Heart right ventricle (tissue), 16 donors: Measurements from ENCODE around the gene ZSWIM3. TPM values are rescaled to one million over a fixed set of nuclear protein-coding genes. Genes with fewer than 3 reads are reported as not detected.

Source experiments
- ATAC-seq, 8 donors: fragments of 200-7000 bp; cut with Tn5 transposase; one replicate each; pipeline ENCODE4 v1.9.1; 2020; ENCODE audit warnings: mild to moderate bottlenecking in 8 of 8, moderate library complexity in 8 of 8, moderate number of reproducible peaks in 1 of 8
- DNase-seq, 2 donors: peaks; one replicate each; pipeline ENCODE4 v3.0.0-alpha.2; 2020
- H3K27ac ChIP-seq, 10 donors: fragments of 200-600 bp; sonication (generic) in 2 of 10; one replicate each; pipeline versions ENCODE4 v1.5.0 to v1.8.0; 2020 to 2022; ENCODE audit warnings: mild to moderate bottlenecking in 3 of 10
- H3K27me3 ChIP-seq, 7 donors: fragments of 200-600 bp; one replicate each; pipeline ENCODE4 v1.8.0; 2021 to 2022; ENCODE audit warnings: mild to moderate bottlenecking in 2 of 7
- H3K36me3 ChIP-seq, 9 donors: fragments of 200-600 bp; sonication (generic) in 1 of 9; one replicate each; pipeline versions ENCODE4 v1.5.0 to v1.8.0; 2020 to 2022; ENCODE audit warnings: mild to moderate bottlenecking in 2 of 9
- H3K4me1 ChIP-seq, 9 donors: fragments of 200-600 bp; sonication (generic) in 1 of 9; one replicate each; pipeline versions ENCODE4 v1.5.0 to v1.8.0; 2020 to 2022; ENCODE audit warnings: mild to moderate bottlenecking in 4 of 9
- H3K4me3 ChIP-seq, 10 donors: fragments of 200-600 bp; sonication (generic) in 2 of 10; one replicate each; pipeline versions ENCODE4 v1.5.0 to v1.8.0; 2020 to 2022; ENCODE audit warnings: mild to moderate bottlenecking in 7 of 10, moderate library complexity in 2 of 10
- H3K9me3 ChIP-seq, 11 donors: fragments of 200-600 bp in 10 of 11; sonication (generic) in 2 of 11; one replicate each; pipeline versions ENCODE4 v1.5.0 to v1.8.0; 2013 to 2022; ENCODE audit warnings: mild to moderate bottlenecking in 2 of 11, control low read depth in 1 of 11, moderate library complexity in 1 of 11
- CTCF ChIP-seq, 9 donors: fragments of 200-600 bp; sonication (generic) in 2 of 9; IDR thresholded peaks; one replicate each; pipeline versions ENCODE4 v1.5.0 to v1.8.0; 2021 to 2022; ENCODE audit warnings: antibody characterized with exemption in 9 of 9, mild to moderate bottlenecking in 5 of 9, moderate library complexity in 1 of 9
- WGBS, 2 donors: extraction: QIAGEN DNeasy Blood & Tissue Kit; methylation state at CpG; one replicate each; pipeline ENCODE4 v1.1.7; 2013; ENCODE audit warnings: inconsistent platforms in 1 of 2; 5-methylcytosine and 5-hydroxymethylcytosine counted together
- intact Hi-C, 10 donors: fragments of 100-400 bp; cut with DNase I; formaldehyde crosslinking; loops; one replicate each; pipeline versions ENCODE4 v1.11.1 to v1.14.2; 2022
- polyA plus RNA-seq, 2 donors: library from polyadenylated mRNA; stranded (reverse); fragments of 200-250 nt; gene quantifications; one replicate each; pipeline ENCODE4 v1.2.3, GENCODE V29; 2013
- total RNA-seq, 10 donors: library from RNA; stranded (reverse); fragmentation: NEBNext Ultra II Directional in 3 of 10; extraction: Animal tissue kit (Norgen Biotek cat#: 25700) in 3 of 10; gene quantifications; one replicate each; pipeline versions ENCODE4 v1.2.1 to v1.2.4, GENCODE V29; 2021 to 2023
- donor health status: Arrhythmogenic right ventricular cardiomyopathy.
- donor health status: ischemic (EF 13 %, LVEDD 7.1; RV severe dilation, severe dysfunction).
- donor health status: healthy with polysubstance abuse.
- donor health status: DM: no; HTN: yes; CAD: no.
- donor health status: DM: no; HTN: no; CAD: no.
- donor health status: ischemic (EF 25% LVEDD 6.9; RV normal size, moderate dysfunction).
- donor health status: ischemic (EF 25% LVEDD 5.7; RV mildly dilated, moderate dysfunction).
- donor health status: healthy.
- donor health status: DM: yes; HTN: yes; CAD: no.
- donor health status: Ischemic cardiomyopathy.
- donor health status: ischemic (EF 35%, LVEDD 5.7; RV mildly dilated, moderate dysfunction).
- donor health status: nonischemic (EF 11% LVEDD 7.7; RV severe dilation, severe dysfunction).
- donor health status: DM: yes; HTN: yes; CAD: no.
- donor health status: PGD.
- donor health status: ischemic (EF 29% LVEDD 5.4; RV normal size, mild dysfunction).
- donor health status: nonischemic (EF 23%, LVEDD 6.1; RV moderate dilation, normal function).

Gene ZSWIM3
- total and polyA plus RNA-seq, 12 donors: 1.4 to 2.5 (median 1.9) TPM

GRCh38 chr20:45902199-45902701 is 44.8 kb downstream of the ZSWIM3 start:
- ATAC-seq (no peak), DNase-seq (no peak)
- peaks cover 0 to 100% (median 28%) of the 10 kb centered on the region in 9 donors for H3K36me3 ChIP-seq
- no peaks in the 10 kb centered on the region for H3K27me3 ChIP-seq
- H3K4me3 ChIP-seq: no peak overlapping the region
- H3K4me1 ChIP-seq: no peaks in the 10 kb centered on the region
- intact Hi-C loops: no loop called here
- H3K27ac ChIP-seq: no peak overlapping the region
- no peak for TF ChIP-seq CTCF (IDR thresholded peaks at IDR 0.05)
- no peaks in the 10 kb centered on the region for H3K9me3 ChIP-seq
- WGBS, 2 donors: 86 to 90% methylated on average over 14 of the region's 14 CpGs

- Histone ChIP-seq H3K9me3 (no peaks in the 10 kb centered on the region), H3K27ac (no peak overlapping the region), H3K4me1 (peaks cover 0 to 8% (median 0%) of the 10 kb centered on the region in 9 donors), H3K36me3 (peaks cover 0 to 98% (median 10%) of the 10 kb centered on the region in 9 donors), H3K4me3 (no peak overlapping the region), H3K27me3 (no peaks in the 10 kb centered on the region)
- no peak for TF ChIP-seq CTCF (IDR thresholded peaks at IDR 0.05)
- ATAC-seq: peak in 1 of 8 donors; percentile 16
- intact Hi-C loops: no loop called here
- no peak for DNase-seq
- WGBS, 2 donors: 87 to 88% methylated on average over 16 of the region's 16 CpGs
Measured at GRCh38 chr20:45904583-45905504, 47.4 kb downstream of the ZSWIM3 start.

GRCh38 chr20:45905505-45906079 is 48.2 kb downstream of the ZSWIM3 start:
- Histone ChIP-seq H3K4me3 (no peak overlapping the region), H3K27ac (no peak overlapping the region), H3K9me3 (no peaks in the 10 kb centered on the region), H3K36me3 (peaks cover 0 to 91% (median 4%) of the 10 kb centered on the region in 9 donors), H3K27me3 (no peaks in the 10 kb centered on the region), H3K4me1 (peaks cover 0 to 15% (median 4%) of the 10 kb centered on the region in 9 donors)
- DNase-seq: no peak
- ATAC-seq: no peak
- WGBS, 2 donors: 91 to 93% methylated on average over 8 of the region's 8 CpGs
- intact Hi-C loops: no loop called here
- no peak for TF ChIP-seq CTCF (IDR thresholded peaks at IDR 0.05)

- Histone ChIP-seq H3K4me3 (no peak overlapping the region), H3K4me1 (peaks cover 3 to 29% (median 20%) of the 10 kb centered on the region in 9 donors), H3K27me3 (peaks cover 0 to 8% (median 0%) of the 10 kb centered on the region in 7 donors), H3K27ac (no peak overlapping the region), H3K36me3 (peaks cover 0 to 73% (median 0%) of the 10 kb centered on the region in 9 donors), H3K9me3 (no peaks in the 10 kb centered on the region)
- WGBS, 2 donors: 92 to 94% methylated on average over 17 of the region's 17 CpGs
- TF ChIP-seq CTCF (IDR thresholded peaks at IDR 0.05): no peak
- DNase-seq: no peak
- no peak for ATAC-seq
- intact Hi-C loops: no loop called here
Measured at GRCh38 chr20:45907219-45907948, 50.0 kb downstream of the ZSWIM3 start.
